Skeletal muscle tissue (tissue), 4 donors: ENCODE results near the gene ASF1B. TPM values are rescaled to one million over a fixed set of nuclear protein-coding genes. Genes with fewer than 3 reads are reported as not detected.
A peak's percentile ranks its signal among the peaks of the same experiment; 100 is the strongest.

Experiments
- H3K27ac ChIP-seq: one replicate; pipeline ENCODE4 v1.7.0; 2013; ENCODE audit warnings: mild to moderate bottlenecking, low read depth, low read length, inconsistent platforms
- H3K27me3 ChIP-seq, 3 donors: one replicate each; pipeline ENCODE4 v1.7.0; 2013; ENCODE audit warnings: low read length in 3 of 3; ENCODE audit not compliant: control insufficient read depth in 3 of 3, insufficient read depth in 3 of 3
- H3K36me3 ChIP-seq, 3 donors: one replicate each; pipeline ENCODE4 v1.7.0; 2013; ENCODE audit warnings: low read length in 3 of 3; ENCODE audit not compliant: control insufficient read depth in 3 of 3, insufficient read depth in 3 of 3
- H3K4me1 ChIP-seq, 3 donors: one replicate each; pipeline ENCODE4 v1.7.0; 2013; ENCODE audit warnings: low read length in 3 of 3, mild to moderate bottlenecking in 3 of 3; ENCODE audit not compliant: control insufficient read depth in 3 of 3, insufficient read depth in 3 of 3
- H3K4me3 ChIP-seq, 3 donors: one replicate each; pipeline ENCODE4 v1.7.0; 2013; ENCODE audit warnings: low read length in 3 of 3
- H3K9ac ChIP-seq, 3 donors: one replicate each; pipeline ENCODE4 v1.7.0; 2013; ENCODE audit warnings: low read length in 3 of 3, mild to moderate bottlenecking in 3 of 3, moderate library complexity in 2 of 3, low read depth in 1 of 3
- H3K9me3 ChIP-seq, 3 donors: one replicate each; pipeline ENCODE4 v1.7.0; 2013; ENCODE audit warnings: low read length in 3 of 3; ENCODE audit not compliant: control insufficient read depth in 3 of 3
- total RNA-seq: library from RNA; depleted of rRNA; stranded (reverse); fragments of >200 nt; gene quantifications from one replicate; pipeline ENCODE4 v1.2.3, GENCODE V29; 2014
- donor health status: Osteomylitis.

The ASF1B gene
- total RNA-seq, 1 donor from 2014 or later = 3.7 TPM

GRCh38 chr19:14090509-14091080 lies 45.8 kb downstream of the ASF1B start, which contains the start of gene SAMD1:
Gene SAMD1 (minus strand): TSS chr19:14090751.
- H3K4me1 ChIP-seq = peaks cover 3 to 8% (median 7%) of the 10 kb centered on the region in 3 donors
- peak within 1 kb of the TSS; percentile 83 to 87 (median 86) for H3K4me3 ChIP-seq
- peaks cover 0 to 8% (median 4%) of the 10 kb centered on the region in 3 donors for H3K9me3 ChIP-seq
- H3K9ac ChIP-seq = peak within 1 kb of the TSS; percentile 69 to 89 (median 87)
- H3K27me3 ChIP-seq = no peaks in the 10 kb centered on the region
- H3K27ac ChIP-seq = peak within 1 kb of the TSS; percentile 93
- peaks cover 12 to 27% (median 14%) of the 10 kb centered on the region in 3 donors for H3K36me3 ChIP-seq

GRCh38 chr19:14089662-14090508 lies 46.5 kb downstream of the ASF1B start:
- H3K9me3 ChIP-seq = peaks cover 0 to 8% (median 4%) of the 10 kb centered on the region in 3 donors
- H3K27me3 ChIP-seq = no peaks in the 10 kb centered on the region
- peak overlapping the region in 2 of 3 donors; percentile 68 for H3K4me3 ChIP-seq
- H3K27ac ChIP-seq = peak overlapping the region; percentile 19
- peaks cover 12 to 27% (median 14%) of the 10 kb centered on the region in 3 donors for H3K36me3 ChIP-seq
- H3K9ac ChIP-seq = peak overlapping the region in 2 of 3 donors; percentile 14 to 69
- peaks cover 3 to 8% (median 7%) of the 10 kb centered on the region in 3 donors for H3K4me1 ChIP-seq

- H3K36me3 ChIP-seq = peaks cover 10 to 23% (median 12%) of the 10 kb centered on the region in 3 donors
- peak overlapping the region; percentile 19 for H3K27ac ChIP-seq
- peak overlapping the region in 2 of 3 donors; percentile 52 to 57 for H3K4me3 ChIP-seq
- peaks cover 3 to 8% (median 7%) of the 10 kb centered on the region in 3 donors for H3K4me1 ChIP-seq
- H3K9me3 ChIP-seq = peaks cover 0 to 8% (median 4%) of the 10 kb centered on the region in 3 donors
- peak overlapping the region in 2 of 3 donors; percentile 14 to 69 for H3K9ac ChIP-seq
- no peaks in the 10 kb centered on the region for H3K27me3 ChIP-seq
These were observed 47.1 kb downstream of the ASF1B start for GRCh38 chr19:14089412-14089661.

- Histone ChIP-seq H3K9me3 (peaks cover 0 to 8% (median 4%) of the 10 kb centered on the region in 3 donors), H3K27me3 (no peaks in the 10 kb centered on the region), H3K27ac (peak overlapping the region; percentile 19), H3K9ac (peak overlapping the region in 1 of 3 donors; percentile 69), H3K4me3 (peak overlapping the region in 1 of 3 donors; percentile 52), H3K4me1 (peaks cover 3 to 8% (median 7%) of the 10 kb centered on the region in 3 donors), H3K36me3 (peaks cover 10 to 22% (median 12%) of the 10 kb centered on the region in 3 donors)
These were observed 47.6 kb downstream of the ASF1B start for GRCh38 chr19:14088634-14089411.

GRCh38 chr19:14086098-14086497 lies 50.3 kb downstream of the ASF1B start:
- H3K9me3 ChIP-seq = no peaks in the 10 kb centered on the region
- H3K9ac ChIP-seq = no peak overlapping the region
- no peaks in the 10 kb centered on the region for H3K27me3 ChIP-seq
- no peak overlapping the region for H3K4me3 ChIP-seq
- H3K27ac ChIP-seq = no peak overlapping the region
- H3K4me1 ChIP-seq = peaks cover 9 to 17% (median 11%) of the 10 kb centered on the region in 3 donors
- H3K36me3 ChIP-seq = peaks cover 8 to 16% (median 10%) of the 10 kb centered on the region in 3 donors

- no peak within 1 kb of the TSS for H3K9ac ChIP-seq
- H3K36me3 ChIP-seq = peaks cover 8 to 16% (median 10%) of the 10 kb centered on the region in 3 donors
- H3K4me1 ChIP-seq = peaks cover 11 to 22% (median 13%) of the 10 kb centered on the region in 3 donors
- no peaks in the 10 kb centered on the region for H3K27me3 ChIP-seq
- no peak within 1 kb of the TSS for H3K27ac ChIP-seq
- H3K9me3 ChIP-seq = no peaks in the 10 kb centered on the region
- no peak within 1 kb of the TSS for H3K4me3 ChIP-seq
These were observed 50.9 kb downstream of the ASF1B start, which contains the start of gene C19orf67 for GRCh38 chr19:14085309-14085995. Gene C19orf67 (minus strand): TSS chr19:14085783. CDS start chr19:14085627, 156 bp downstream.

GRCh38 chr19:14082675-14082960 lies 53.8 kb downstream of the ASF1B start:
- Histone ChIP-seq H3K4me3 (peak overlapping the region in 1 of 3 donors; percentile 94), H3K27ac (no peak overlapping the region), H3K4me1 (peaks cover 13 to 21% (median 13%) of the 10 kb centered on the region in 3 donors), H3K27me3 (no peaks in the 10 kb centered on the region), H3K9me3 (no peaks in the 10 kb centered on the region), H3K9ac (peak overlapping the region; percentile 90 to 97 (median 91)), H3K36me3 (peaks cover 0 to 3% (median 0%) of the 10 kb centered on the region in 3 donors)

GRCh38 chr19:14081797-14082674 lies 54.4 kb downstream of the ASF1B start:
- no peaks in the 10 kb centered on the region for H3K9me3 ChIP-seq
- peak overlapping the region; percentile 93 for H3K27ac ChIP-seq
- H3K27me3 ChIP-seq = no peaks in the 10 kb centered on the region
- H3K9ac ChIP-seq = peak overlapping the region; percentile 90 to 97 (median 91)
- H3K4me1 ChIP-seq = peaks cover 13 to 21% (median 13%) of the 10 kb centered on the region in 3 donors
- H3K4me3 ChIP-seq = peak overlapping the region; percentile 91 to 94 (median 94)
- peaks cover 0 to 3% (median 0%) of the 10 kb centered on the region in 3 donors for H3K36me3 ChIP-seq
